Lung (tissue), 12 donors: ENCODE measurements around the gene DLG2. TPM values are rescaled to one million over a fixed set of nuclear protein-coding genes. Genes with fewer than 3 reads are reported as not detected.

ENCODE experiments used
- ATAC-seq: fragments of 200-7000 bp; cut with Tn5 transposase; one replicate; pipeline ENCODE4 v1.9.1; 2020; ENCODE audit warnings: moderate number of reproducible peaks; ENCODE audit not compliant: insufficient read depth, low FRiP score
- DNase-seq, 3 donors: peaks; one replicate each; pipeline ENCODE4 v3.0.0-alpha.2; 2013 to 2017
- H3K27ac ChIP-seq, 2 donors: one replicate each; pipeline ENCODE4 v1.5.1; 2013; ENCODE audit warnings: mild to moderate bottlenecking in 2 of 2, moderate library complexity in 2 of 2, control low read depth in 1 of 2, inconsistent platforms in 1 of 2, low read depth in 1 of 2, low read length in 1 of 2
- H3K27me3 ChIP-seq, 3 donors: one replicate each; pipeline ENCODE4 v1.5.1; 2013; ENCODE audit warnings: low read length in 2 of 3; ENCODE audit not compliant: control insufficient read depth in 3 of 3, insufficient read depth in 3 of 3
- H3K36me3 ChIP-seq, 4 donors: one replicate each; pipeline ENCODE4 v1.5.1; 2013; ENCODE audit warnings: low read length in 4 of 4, mild to moderate bottlenecking in 1 of 4, moderate library complexity in 1 of 4; ENCODE audit not compliant: control insufficient read depth in 4 of 4, insufficient read depth in 4 of 4
- H3K4me1 ChIP-seq, 5 donors: one replicate each; pipeline ENCODE4 v1.5.1; 2013; ENCODE audit warnings: low read length in 5 of 5, mild to moderate bottlenecking in 2 of 5, moderate library complexity in 1 of 5; ENCODE audit not compliant: control insufficient read depth in 5 of 5, insufficient read depth in 5 of 5
- H3K4me3 ChIP-seq: one replicate; pipeline ENCODE4 v1.5.1; 2013; ENCODE audit warnings: mild to moderate bottlenecking, control low read depth, moderate library complexity
- H3K9ac ChIP-seq, 2 donors: one replicate each; pipeline ENCODE4 v1.5.1; 2013; ENCODE audit warnings: low read length in 2 of 2, control low read depth in 1 of 2; ENCODE audit not compliant: insufficient read depth in 1 of 2
- H3K9me3 ChIP-seq, 4 donors: one replicate each; pipeline ENCODE4 v1.5.1; 2013; ENCODE audit warnings: low read length in 3 of 4, mild to moderate bottlenecking in 1 of 4, moderate library complexity in 1 of 4; ENCODE audit not compliant: control insufficient read depth in 4 of 4, insufficient read depth in 3 of 4
- CTCF ChIP-seq: IDR thresholded peaks from 2 replicates; pipeline ENCODE4 v1.5.1; 2012; ENCODE audit warnings: mild to moderate bottlenecking; ENCODE audit errors: control extremely low read depth, extremely low read depth
- WGBS, 2 donors: extraction: QIAGEN DNeasy Blood & Tissue Kit; methylation state at CpG; one replicate each; pipeline ENCODE4 v1.1.7; 2013; 5-methylcytosine and 5-hydroxymethylcytosine counted together
- polyA plus RNA-seq, 2 donors: library from polyadenylated mRNA; stranded (reverse); fragments of 200-250 nt; gene quantifications; one replicate each; pipeline ENCODE4 v1.2.1, GENCODE V29; 2013
- total RNA-seq, 2 donors: library from RNA; depleted of rRNA in 1 of 2; stranded (reverse); fragments of >200 nt in 1 of 2; gene quantifications; one replicate each; pipeline ENCODE4 v1.2.1, GENCODE V29; 2014 to 2021
- donor health status: control.
- donor health status: control.
- donor health status: Bipolar disorder and iron deficiency.
- donor health status: healthy.
- donor health status: DM: yes; HTN: yes; CAD: no.

Gene DLG2
- total and polyA plus RNA-seq, 4 donors = 0.32 to 24.1 (median 5.4) TPM

GRCh38 chr11:83642500-83642899 is 1984.6 kb downstream of the DLG2 start:
- no peak overlapping the region for H3K27ac ChIP-seq
- no peaks in the 10 kb centered on the region for H3K27me3 ChIP-seq
- no peaks in the 10 kb centered on the region for H3K36me3 ChIP-seq
- no peak overlapping the region for H3K4me3 ChIP-seq
- DNase-seq (no peak), ATAC-seq (no peak)
- H3K9ac ChIP-seq = no peak overlapping the region
- H3K4me1 ChIP-seq = no peaks in the 10 kb centered on the region
- no peaks in the 10 kb centered on the region for H3K9me3 ChIP-seq
- no peak for TF ChIP-seq CTCF

GRCh38 chr11:83641511-83641910 is 1985.6 kb downstream of the DLG2 start:
- no peaks in the 10 kb centered on the region for H3K36me3 ChIP-seq
- H3K4me3 ChIP-seq = no peak overlapping the region
- no peak overlapping the region for H3K9ac ChIP-seq
- H3K9me3 ChIP-seq = no peaks in the 10 kb centered on the region
- ATAC-seq = peak; percentile 41
- DNase-seq = peak in 2 of 3 donors; percentile 38 to 54
- H3K4me1 ChIP-seq = no peaks in the 10 kb centered on the region
- WGBS, 2 donors = 42 to 63% methylated on average over 7 of the region's 7 CpGs
- TF ChIP-seq CTCF = no peak
- H3K27ac ChIP-seq = no peak overlapping the region
- H3K27me3 ChIP-seq = no peaks in the 10 kb centered on the region

DNA sequence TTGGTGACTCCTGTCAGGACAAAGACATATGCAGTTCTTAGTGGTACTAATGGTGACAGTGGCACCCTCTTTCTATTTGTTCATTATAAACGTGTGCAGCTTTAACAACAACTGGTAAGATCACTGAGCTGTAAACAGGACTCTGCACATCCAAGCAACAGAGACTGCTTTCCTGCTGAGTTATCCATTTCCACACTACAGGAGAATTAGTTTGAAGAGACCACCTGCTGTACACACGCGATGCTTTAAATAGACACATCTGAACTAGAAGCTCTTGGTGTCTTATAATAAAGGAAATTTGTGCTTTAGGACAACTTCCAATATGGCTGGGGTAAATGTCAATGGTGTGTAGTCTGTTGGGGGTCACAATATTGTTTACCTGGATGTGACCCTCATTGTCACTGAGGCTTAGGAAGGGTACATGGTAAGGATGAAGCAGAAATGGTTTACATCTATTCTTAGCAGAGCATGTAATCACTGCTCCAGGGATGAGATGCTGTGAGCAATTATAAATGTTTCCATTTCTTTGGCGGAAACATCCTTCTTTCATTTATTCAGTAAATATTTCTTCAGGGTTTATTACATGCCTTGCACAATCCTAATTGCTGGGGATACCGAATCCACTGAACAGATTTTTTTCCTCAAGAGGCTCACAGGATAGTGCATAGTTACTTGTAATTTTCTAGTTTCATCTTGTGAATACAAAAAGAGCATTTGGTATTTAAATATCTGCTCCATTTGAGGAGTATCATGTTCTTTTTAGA is 1987.0 kb downstream of the DLG2 start:
- no peak overlapping the region for H3K9ac ChIP-seq
- no peaks in the 10 kb centered on the region for H3K36me3 ChIP-seq
- no peaks in the 10 kb centered on the region for H3K4me1 ChIP-seq
- DNase-seq (no peak), ATAC-seq (no peak)
- H3K9me3 ChIP-seq = no peaks in the 10 kb centered on the region
- no peak overlapping the region for H3K4me3 ChIP-seq
- TF ChIP-seq CTCF = no peak
- 79 to 84% methylated on average over 5 of the region's 5 CpGs for WGBS, 2 donors
- H3K27ac ChIP-seq = no peak overlapping the region
- H3K27me3 ChIP-seq = no peaks in the 10 kb centered on the region

DNA sequence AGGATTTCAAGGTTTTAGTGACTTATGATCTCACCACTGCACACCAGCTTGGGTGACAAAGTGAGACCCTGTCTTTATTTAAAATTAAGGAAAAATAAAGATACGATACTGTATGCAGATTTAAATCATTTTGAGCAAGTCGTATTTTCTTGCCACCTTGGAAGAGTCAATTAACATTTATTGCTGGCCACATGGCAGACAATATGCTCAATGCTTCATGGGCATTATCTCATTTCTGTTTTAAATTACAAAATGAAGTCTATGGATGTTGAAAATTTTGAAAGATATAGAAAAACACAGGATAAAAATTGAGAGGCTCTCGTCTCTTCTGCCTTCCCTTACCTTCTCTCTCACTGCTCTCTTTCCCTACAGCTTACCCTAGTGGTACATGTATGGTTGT is 1992.0 kb downstream of the DLG2 start:
- peaks cover 0 to 2% (median 1%) of the 10 kb centered on the region in 5 donors for H3K4me1 ChIP-seq
- no peak for ATAC-seq
- 83 to 84% methylated on average over 3 of the region's 3 CpGs for WGBS, 2 donors

More for the DNA sequence above, 1992.0 kb downstream of the DLG2 start:
- Histone ChIP-seq H3K27me3 (no peaks in the 10 kb centered on the region), H3K9me3 (no peaks in the 10 kb centered on the region), H3K9ac (no peak overlapping the region), H3K27ac (no peak overlapping the region), H3K4me3 (no peak overlapping the region), H3K36me3 (no peaks in the 10 kb centered on the region)
- TF ChIP-seq CTCF = no peak
- no peak for DNase-seq
